Measurements from ENCODE around the gene AKR7A3. TPM values are rescaled to one million over a fixed set of nuclear protein-coding genes. Genes with fewer than 3 reads are reported as not detected.
"Not testable (repeated sequence)": the region's sequence is repeated elsewhere in the genome, so short reads cannot be mapped to it uniquely, and the experiment has no call there.

The AKR7A3 gene
- total and polyA plus RNA-seq, 2 experiments from 2014 or later = 0.11 to 0.18 TPM

GRCh38 chr1:19307794-19308508 lies 19.4 kb upstream of the AKR7A3 start:
- Histone ChIP-seq H3K4me2 (ENCODE audit: unreplicated experiment) (no peak overlapping the region), H3K9me3 (ENCODE audit: low read depth) (no peaks in the 10 kb centered on the region), H3K27me3 (replicated peaks; ENCODE audit: insufficient read depth) (no peaks in the 10 kb centered on the region), H3K4me3 (no peak overlapping the region), H3K9me2 (ENCODE audit: insufficient read depth) (no peaks in the 10 kb centered on the region), H3K36me3 (ENCODE audit: low read depth) (peaks cover 31% of the 10 kb centered on the region; the same call in 1 of the 2 replicates), H2AFZ (no peak overlapping the region), H3K9ac (no peak overlapping the region), H3F3A (ENCODE audit: insufficient read depth) (0 out of 2 replicates have a peak, but pooled peaks cover 3% of the 10 kb centered on the region), H3K79me2 (ENCODE audit: insufficient read depth) (peaks cover 31% of the 10 kb centered on the region), H4K20me1 (ENCODE audit: insufficient read depth) (no peaks in the 10 kb centered on the region; the same call in 1 of the 2 replicates), H3K4me1 (ENCODE audit: insufficient read depth) (peaks cover 15% of the 10 kb centered on the region), H3K27ac (no peak overlapping the region)
- in situ Hi-C loops (cut with MboI) = no loop called here
- no peak for TF ChIP-seq EZH2 (IDR thresholded peaks at IDR 0.05; ENCODE audit: insufficient read depth, poor library complexity, severe bottlenecking)
- no peak for TF ChIP-seq EZH2phosphoT487 (IDR thresholded peaks at IDR 0.05; ENCODE audit: insufficient read depth, low read depth)
- no peak for DNase-seq
- 89% methylated on average over 10 of the region's 10 CpGs for WGBS, 2 experiments (ENCODE audit: low coverage in 1 of 2, low lambda C conversion rate in 2 of 2, missing lambda C conversion rate in 2 of 2)

- Histone ChIP-seq H3K9me3 (ENCODE audit: low read depth) (no peaks in the 10 kb centered on the region), H3K4me1 (ENCODE audit: insufficient read depth) (peaks cover 11% of the 10 kb centered on the region), H3F3A (ENCODE audit: insufficient read depth) (no peaks in the 10 kb centered on the region), H3K36me3 (ENCODE audit: low read depth) (peaks cover 33% of the 10 kb centered on the region; the same call in 1 of the 2 replicates), H4K20me1 (ENCODE audit: insufficient read depth) (no peaks in the 10 kb centered on the region; the same call in 1 of the 2 replicates), H3K27me3 (replicated peaks; ENCODE audit: insufficient read depth) (no peaks in the 10 kb centered on the region), H3K4me3 (no peak overlapping the region), H3K79me2 (ENCODE audit: insufficient read depth) (peaks cover 31% of the 10 kb centered on the region), H3K9ac (no peak overlapping the region), H3K9me2 (ENCODE audit: insufficient read depth) (no peaks in the 10 kb centered on the region), H3K4me2 (ENCODE audit: unreplicated experiment) (no peak overlapping the region), H3K27ac (no peak overlapping the region), H2AFZ (no peak overlapping the region)
- in situ Hi-C loops (cut with MboI) = no loop called here
- no peak for TF ChIP-seq EZH2 (IDR thresholded peaks at IDR 0.05; ENCODE audit: insufficient read depth, poor library complexity, severe bottlenecking)
- TF ChIP-seq EZH2phosphoT487 (IDR thresholded peaks at IDR 0.05; ENCODE audit: insufficient read depth, low read depth) = no peak
- WGBS, 2 experiments (ENCODE audit: low coverage in 1 of 2, low lambda C conversion rate in 2 of 2, missing lambda C conversion rate in 2 of 2) = 81 to 87% methylated on average over 5 to 6 of the region's 6 CpGs
- DNase-seq = no peak
These were observed 18.4 kb upstream of the AKR7A3 start for GRCh38 chr1:19306941-19307340.

DNA sequence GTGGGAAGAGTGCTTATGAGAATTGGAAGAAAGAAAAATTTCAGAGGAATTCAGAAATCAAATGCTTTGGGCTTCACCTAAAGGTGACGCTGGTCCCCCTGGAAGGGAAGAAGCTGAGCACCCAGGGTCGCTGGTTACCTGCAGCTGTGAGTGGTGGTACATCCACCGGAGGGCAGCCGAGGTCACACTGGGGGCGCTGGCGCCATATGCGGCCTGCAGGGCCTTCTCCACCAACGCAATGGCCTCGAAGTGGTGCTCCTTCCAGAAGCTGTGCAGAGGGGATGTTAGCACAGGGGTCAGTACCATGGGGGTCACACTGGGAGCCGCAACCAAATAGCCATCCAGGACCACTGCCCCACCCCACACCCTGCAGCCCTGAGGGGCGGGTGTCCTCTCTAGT lies 17.3 kb upstream of the AKR7A3 start:
- no peaks in the 10 kb centered on the region for H3K9me3 ChIP-seq (ENCODE audit: low read depth)
- H3K27ac ChIP-seq = no peak overlapping the region
- no peak for DNase-seq
- H3K4me2 ChIP-seq (ENCODE audit: unreplicated experiment) = no peak overlapping the region
- TF ChIP-seq EZH2phosphoT487 (IDR thresholded peaks at IDR 0.05; ENCODE audit: insufficient read depth, low read depth) = no peak
- TF ChIP-seq EZH2 (IDR thresholded peaks at IDR 0.05; ENCODE audit: insufficient read depth, poor library complexity, severe bottlenecking) = no peak
- H3K27me3 ChIP-seq (replicated peaks; ENCODE audit: insufficient read depth) = no peaks in the 10 kb centered on the region
- H3K4me1 ChIP-seq (ENCODE audit: insufficient read depth) = peaks cover 8% of the 10 kb centered on the region
- no peak overlapping the region for H3K9ac ChIP-seq
- H3F3A ChIP-seq (ENCODE audit: insufficient read depth) = no peaks in the 10 kb centered on the region
- H2AFZ ChIP-seq = no peak overlapping the region
- no peaks in the 10 kb centered on the region for H3K9me2 ChIP-seq (ENCODE audit: insufficient read depth)
- WGBS, 2 experiments (ENCODE audit: low coverage in 1 of 2, low lambda C conversion rate in 2 of 2, missing lambda C conversion rate in 2 of 2) = 96% methylated on average over 10 to 11 of the region's 11 CpGs
- no peak overlapping the region for H3K4me3 ChIP-seq
- H4K20me1 ChIP-seq (ENCODE audit: insufficient read depth) = no peaks in the 10 kb centered on the region; the same call in 1 of the 2 replicates
- H3K36me3 ChIP-seq (ENCODE audit: low read depth) = peaks cover 33% of the 10 kb centered on the region; the same call in 1 of the 2 replicates
- in situ Hi-C loops (cut with MboI) = no loop called here
- H3K79me2 ChIP-seq (ENCODE audit: insufficient read depth) = peaks cover 23% of the 10 kb centered on the region

DNA sequence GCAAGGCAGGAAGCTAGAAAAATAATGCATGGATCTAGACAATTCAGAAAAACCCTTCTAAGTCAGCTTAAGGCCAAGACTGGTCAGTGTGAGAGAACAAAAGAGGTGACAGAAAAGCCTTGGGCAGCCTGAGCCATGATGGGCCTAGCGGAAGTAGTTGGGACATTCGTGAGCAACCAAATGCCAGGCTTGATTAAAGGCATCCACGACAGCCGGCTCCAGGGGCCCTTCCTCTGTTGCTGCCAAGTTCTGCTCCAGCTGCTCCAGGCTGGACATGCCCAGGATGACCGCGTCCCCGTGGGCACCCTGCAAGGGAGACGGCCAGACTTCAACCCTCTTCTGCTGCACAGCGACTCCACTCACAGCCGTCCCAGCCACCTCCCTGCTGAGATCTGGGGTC lies 15.5 kb upstream of the AKR7A3 start:
- H3K79me2 ChIP-seq (ENCODE audit: insufficient read depth); H3K4me2 ChIP-seq (ENCODE audit: unreplicated experiment); H2AFZ ChIP-seq; H3K9me2 ChIP-seq (ENCODE audit: insufficient read depth); H3K27me3 ChIP-seq (replicated peaks; ENCODE audit: insufficient read depth); H3K9me3 ChIP-seq (ENCODE audit: low read depth); in situ Hi-C loops (cut with MboI); H3K4me3 ChIP-seq; H3F3A ChIP-seq (ENCODE audit: insufficient read depth); H3K9ac ChIP-seq; H4K20me1 ChIP-seq (ENCODE audit: insufficient read depth); H3K27ac ChIP-seq; H3K4me1 ChIP-seq (ENCODE audit: insufficient read depth); DNase-seq: not testable (repeated sequence)
- peaks cover 33% of the 10 kb centered on the region; the same call in 1 of the 2 replicates for H3K36me3 ChIP-seq (ENCODE audit: low read depth)
- 95 to 96% methylated on average over 10 of the region's 10 CpGs for WGBS, 2 experiments (ENCODE audit: low coverage in 1 of 2, low lambda C conversion rate in 2 of 2, missing lambda C conversion rate in 2 of 2)
